Activated naive CD4-positive, alpha-beta T cell treated with anti-CD3 and anti-CD28 coated beads, Interleukin-2, amount 50 U/mL, for 24 hours (primary cell): ENCODE results near the gene LDLRAD3.

Experiments used
- H3K27ac Mint-ChIP-seq: one replicate; pipeline ENCODE4 v1.8.0; 2021; ENCODE audit warnings: mild to moderate bottlenecking, mixed read lengths
- H3K27me3 Mint-ChIP-seq: one replicate; pipeline ENCODE4 v1.8.0; 2021; ENCODE audit warnings: mixed read lengths
- H3K36me3 Mint-ChIP-seq: one replicate; pipeline ENCODE4 v1.8.0; 2021; ENCODE audit warnings: mixed read lengths
- H3K4me1 Mint-ChIP-seq: one replicate; pipeline ENCODE4 v1.8.0; 2021; ENCODE audit warnings: mixed read lengths
- H3K4me3 Mint-ChIP-seq: one replicate; pipeline ENCODE4 v1.8.0; 2021; ENCODE audit warnings: mild to moderate bottlenecking, mixed read lengths
- H3K9me3 Mint-ChIP-seq: one replicate; pipeline ENCODE4 v1.8.0; 2021; ENCODE audit warnings: mixed read lengths

LDLRAD3 gene

DNA sequence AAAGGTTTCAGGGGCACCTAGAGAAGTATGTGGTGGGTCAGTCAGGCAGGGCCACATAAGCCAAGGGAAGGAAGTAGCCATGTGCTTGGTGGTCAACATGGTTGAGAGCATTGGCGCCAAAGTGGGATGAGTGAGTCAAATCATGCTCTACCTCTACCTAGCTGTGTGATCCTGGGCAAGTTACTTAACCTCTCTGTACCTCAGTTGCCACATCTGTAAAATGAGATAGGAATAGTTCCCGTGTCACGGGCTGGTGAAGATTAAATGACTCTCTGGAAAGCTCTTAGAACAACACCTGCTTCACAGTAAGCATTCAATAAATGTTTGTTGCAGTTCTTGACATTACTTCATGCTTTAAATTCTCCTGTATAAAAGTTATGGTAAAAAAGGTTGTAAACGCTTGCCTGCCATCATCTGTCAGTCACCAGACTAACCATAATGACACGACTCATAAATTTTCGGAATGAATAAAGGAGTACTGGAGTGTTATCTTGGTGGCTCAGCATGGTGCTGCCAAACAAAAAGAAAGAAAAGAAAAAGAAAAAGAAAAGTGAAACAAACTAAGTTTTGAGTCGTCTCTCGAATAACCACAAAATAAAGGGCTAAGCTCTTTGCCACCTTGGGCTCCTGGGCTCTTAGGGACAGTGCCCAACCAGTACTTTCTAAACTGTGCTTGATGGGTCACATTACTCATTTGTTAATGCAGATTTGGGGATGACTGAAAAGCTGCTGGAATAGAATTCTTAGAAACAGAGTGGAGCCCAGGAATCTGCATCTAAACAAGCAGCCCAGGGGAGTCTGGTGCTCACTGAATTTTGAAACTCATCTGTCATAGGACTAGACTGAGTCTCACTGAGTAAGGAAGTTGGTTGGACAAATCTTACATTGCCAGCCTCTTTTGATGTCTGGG is 107.6 kb downstream of the LDLRAD3 start:
- no peaks in the 10 kb centered on the region for H3K4me1 Mint-ChIP-seq

GRCh38 chr11:36053281-36053680 is 109.4 kb downstream of the LDLRAD3 start:
- peaks cover 7% of the 10 kb centered on the region for H3K27me3 Mint-ChIP-seq
- peaks cover 5% of the 10 kb centered on the region for H3K9me3 Mint-ChIP-seq
- H3K36me3 Mint-ChIP-seq, result no peaks in the 10 kb centered on the region
- H3K4me3 Mint-ChIP-seq, result no peak overlapping the region
- H3K27ac Mint-ChIP-seq, result no peak overlapping the region
- H3K4me1 Mint-ChIP-seq, result no peaks in the 10 kb centered on the region

More for the DNA sequence above, 107.6 kb downstream of the LDLRAD3 start:
- peaks cover 6% of the 10 kb centered on the region for H3K9me3 Mint-ChIP-seq
- no peak overlapping the region for H3K4me3 Mint-ChIP-seq
- H3K36me3 Mint-ChIP-seq, result no peaks in the 10 kb centered on the region
- peaks cover 6% of the 10 kb centered on the region for H3K27me3 Mint-ChIP-seq
- H3K27ac Mint-ChIP-seq, result no peak overlapping the region

GRCh38 chr11:36053862-36054261 is 110.0 kb downstream of the LDLRAD3 start:
- Mint-ChIP-seq H3K4me1 (no peaks in the 10 kb centered on the region), H3K4me3 (no peak overlapping the region), H3K36me3 (no peaks in the 10 kb centered on the region), H3K9me3 (peaks cover 5% of the 10 kb centered on the region), H3K27ac (no peak overlapping the region), H3K27me3 (peaks cover 10% of the 10 kb centered on the region)

GRCh38 chr11:36054628-36055027 is 110.8 kb downstream of the LDLRAD3 start:
- Mint-ChIP-seq H3K9me3 (peaks cover 7% of the 10 kb centered on the region), H3K4me1 (no peaks in the 10 kb centered on the region), H3K4me3 (no peak overlapping the region), H3K27me3 (peaks cover 10% of the 10 kb centered on the region), H3K36me3 (no peaks in the 10 kb centered on the region), H3K27ac (no peak overlapping the region)

GRCh38 chr11:36056160-36056751 is 112.4 kb downstream of the LDLRAD3 start:
- Mint-ChIP-seq H3K4me1 (no peaks in the 10 kb centered on the region), H3K27me3 (peaks cover 5% of the 10 kb centered on the region), H3K36me3 (no peaks in the 10 kb centered on the region), H3K9me3 (peaks cover 10% of the 10 kb centered on the region), H3K27ac (no peak overlapping the region), H3K4me3 (no peak overlapping the region)

GRCh38 chr11:36057379-36058042 is 113.6 kb downstream of the LDLRAD3 start:
- peaks cover 10% of the 10 kb centered on the region for H3K9me3 Mint-ChIP-seq
- peaks cover 5% of the 10 kb centered on the region for H3K27me3 Mint-ChIP-seq
- H3K4me1 Mint-ChIP-seq, result no peaks in the 10 kb centered on the region
- no peak overlapping the region for H3K27ac Mint-ChIP-seq
- no peak overlapping the region for H3K4me3 Mint-ChIP-seq
- no peaks in the 10 kb centered on the region for H3K36me3 Mint-ChIP-seq

GRCh38 chr11:36059660-36060059 is 115.8 kb downstream of the LDLRAD3 start:
- no peaks in the 10 kb centered on the region for H3K4me1 Mint-ChIP-seq
- H3K4me3 Mint-ChIP-seq, result no peak overlapping the region
- no peaks in the 10 kb centered on the region for H3K36me3 Mint-ChIP-seq
- no peak overlapping the region for H3K27ac Mint-ChIP-seq
- peaks cover 9% of the 10 kb centered on the region for H3K9me3 Mint-ChIP-seq
- H3K27me3 Mint-ChIP-seq, result peaks cover 6% of the 10 kb centered on the region

DNA sequence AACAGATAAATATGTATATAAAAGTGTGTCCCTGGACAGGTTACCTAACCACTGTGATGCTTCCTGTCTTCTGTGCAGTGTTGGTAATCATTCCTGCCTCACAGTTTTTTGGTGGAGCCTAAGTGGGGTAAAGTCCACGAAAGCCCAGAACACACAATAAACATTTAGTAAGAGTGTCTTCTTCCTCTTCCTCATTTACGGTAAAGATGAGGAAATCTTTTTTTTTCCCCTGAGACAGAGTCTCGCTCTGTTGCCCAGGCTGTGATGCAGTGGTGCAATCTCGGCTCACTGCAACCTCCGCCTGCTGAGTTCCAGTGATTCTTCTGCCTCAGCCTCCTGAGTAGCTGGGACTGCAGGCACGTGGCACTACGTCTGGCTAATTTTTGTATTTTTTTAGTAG is 117.1 kb downstream of the LDLRAD3 start:
- Mint-ChIP-seq H3K4me1 (no peaks in the 10 kb centered on the region), H3K27ac (no peak overlapping the region), H3K36me3 (no peaks in the 10 kb centered on the region), H3K4me3 (no peak overlapping the region), H3K27me3 (peaks cover 6% of the 10 kb centered on the region), H3K9me3 (peaks cover 9% of the 10 kb centered on the region)

DNA sequence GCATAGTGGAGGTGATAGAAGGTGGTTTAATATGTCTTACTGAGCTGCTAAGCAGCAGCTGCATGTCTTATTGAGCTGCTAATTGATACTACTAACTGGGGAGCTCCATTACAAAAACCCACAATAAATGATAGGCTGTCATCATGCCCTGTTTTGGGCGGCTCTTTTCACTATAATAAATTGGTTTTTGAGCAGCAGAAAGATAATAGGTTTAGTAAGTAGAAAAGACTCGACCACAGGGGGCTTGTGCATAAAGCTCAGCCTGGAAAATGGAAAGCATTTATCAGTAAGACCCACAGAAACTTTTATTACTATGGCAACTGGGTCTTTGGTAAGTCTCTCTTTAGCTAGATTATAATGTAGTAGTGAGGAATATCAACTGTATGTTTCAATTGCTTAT is 117.6 kb downstream of the LDLRAD3 start:
- H3K9me3 Mint-ChIP-seq, result peaks cover 13% of the 10 kb centered on the region
- no peak overlapping the region for H3K27ac Mint-ChIP-seq
- H3K36me3 Mint-ChIP-seq, result no peaks in the 10 kb centered on the region
- peaks cover 6% of the 10 kb centered on the region for H3K27me3 Mint-ChIP-seq
- H3K4me3 Mint-ChIP-seq, result no peak overlapping the region
- no peaks in the 10 kb centered on the region for H3K4me1 Mint-ChIP-seq

GRCh38 chr11:36062796-36063365 is 119.0 kb downstream of the LDLRAD3 start:
- no peaks in the 10 kb centered on the region for H3K36me3 Mint-ChIP-seq
- H3K27ac Mint-ChIP-seq, result no peak overlapping the region
- H3K4me3 Mint-ChIP-seq, result no peak overlapping the region
- peaks cover 6% of the 10 kb centered on the region for H3K27me3 Mint-ChIP-seq
- H3K9me3 Mint-ChIP-seq, result peaks cover 15% of the 10 kb centered on the region
- H3K4me1 Mint-ChIP-seq, result no peaks in the 10 kb centered on the region

GRCh38 chr11:36065436-36065835 is 121.6 kb downstream of the LDLRAD3 start:
- H3K9me3 Mint-ChIP-seq, result peaks cover 10% of the 10 kb centered on the region
- H3K4me3 Mint-ChIP-seq, result no peak overlapping the region
- H3K4me1 Mint-ChIP-seq, result no peaks in the 10 kb centered on the region
- no peaks in the 10 kb centered on the region for H3K36me3 Mint-ChIP-seq
- no peak overlapping the region for H3K27ac Mint-ChIP-seq
- H3K27me3 Mint-ChIP-seq, result peaks cover 3% of the 10 kb centered on the region

DNA sequence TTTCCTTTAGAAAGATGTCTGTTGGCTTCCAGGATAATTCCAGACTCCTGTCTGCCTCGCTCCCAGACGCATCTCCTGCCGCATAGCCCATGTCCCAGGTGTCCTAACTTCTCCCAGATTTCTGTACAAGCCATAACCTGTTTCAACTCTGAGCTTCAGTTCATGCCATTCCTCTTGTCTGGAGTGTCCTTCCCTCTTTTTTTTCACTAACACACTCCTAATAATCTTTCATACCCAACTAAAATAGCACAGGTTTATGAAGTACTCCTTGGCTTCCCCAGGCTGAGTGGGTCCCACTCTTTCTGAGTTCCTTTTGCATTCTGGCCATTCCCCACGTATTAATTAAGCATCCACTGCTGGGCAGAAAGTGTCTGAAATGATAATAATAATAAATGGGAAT is 123.0 kb downstream of the LDLRAD3 start:
- peaks cover 3% of the 10 kb centered on the region for H3K27me3 Mint-ChIP-seq
- peaks cover 10% of the 10 kb centered on the region for H3K9me3 Mint-ChIP-seq
- no peaks in the 10 kb centered on the region for H3K36me3 Mint-ChIP-seq
- no peaks in the 10 kb centered on the region for H3K4me1 Mint-ChIP-seq
- H3K4me3 Mint-ChIP-seq, result no peak overlapping the region
- H3K27ac Mint-ChIP-seq, result no peak overlapping the region

- Mint-ChIP-seq H3K4me1 (no peaks in the 10 kb centered on the region), H3K4me3 (no peak overlapping the region), H3K27ac (no peak overlapping the region), H3K36me3 (no peaks in the 10 kb centered on the region), H3K27me3 (peaks cover 2% of the 10 kb centered on the region), H3K9me3 (peaks cover 8% of the 10 kb centered on the region)
Observed at GRCh38 chr11:36069576-36070212, 125.8 kb downstream of the LDLRAD3 start.

DNA sequence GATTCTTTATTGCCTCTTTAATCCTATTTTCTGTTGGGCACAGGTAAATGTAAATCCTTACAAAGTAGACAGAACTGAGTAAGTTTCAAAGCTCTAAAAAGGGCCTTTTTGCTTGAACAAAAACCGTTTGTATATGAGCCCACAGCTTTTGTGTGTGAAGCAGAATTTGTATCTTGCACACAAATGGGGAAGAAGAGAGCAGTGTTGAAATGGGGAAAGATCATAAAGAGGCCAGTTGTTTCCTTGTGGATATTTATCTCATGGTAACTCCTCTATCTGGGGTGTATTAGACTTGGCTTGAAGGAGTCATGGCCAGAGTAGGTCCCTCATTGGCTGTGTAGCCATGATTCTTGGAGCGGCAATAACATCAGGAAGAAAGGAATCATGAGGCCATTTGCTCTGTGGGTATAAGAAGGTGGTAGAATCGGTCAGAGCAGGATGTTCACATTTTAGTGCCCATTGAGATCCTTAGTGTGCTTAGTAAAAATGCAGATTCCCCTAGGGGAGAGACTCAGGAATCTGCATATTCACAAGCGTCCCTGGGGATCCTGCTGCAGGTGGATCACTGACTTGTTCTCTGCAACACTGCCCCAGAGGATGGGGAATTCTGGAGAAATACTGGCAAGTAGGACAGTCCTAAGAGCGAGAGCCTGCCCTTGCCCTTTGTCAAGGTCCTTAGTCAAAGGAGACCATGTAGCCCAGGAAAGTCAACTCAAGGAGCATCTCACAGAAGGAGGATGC is 126.5 kb downstream of the LDLRAD3 start:
- no peak overlapping the region for H3K4me3 Mint-ChIP-seq
- H3K36me3 Mint-ChIP-seq, result no peaks in the 10 kb centered on the region
- H3K4me1 Mint-ChIP-seq, result no peaks in the 10 kb centered on the region
- peaks cover 2% of the 10 kb centered on the region for H3K27me3 Mint-ChIP-seq
- peaks cover 6% of the 10 kb centered on the region for H3K9me3 Mint-ChIP-seq
- no peak overlapping the region for H3K27ac Mint-ChIP-seq

DNA sequence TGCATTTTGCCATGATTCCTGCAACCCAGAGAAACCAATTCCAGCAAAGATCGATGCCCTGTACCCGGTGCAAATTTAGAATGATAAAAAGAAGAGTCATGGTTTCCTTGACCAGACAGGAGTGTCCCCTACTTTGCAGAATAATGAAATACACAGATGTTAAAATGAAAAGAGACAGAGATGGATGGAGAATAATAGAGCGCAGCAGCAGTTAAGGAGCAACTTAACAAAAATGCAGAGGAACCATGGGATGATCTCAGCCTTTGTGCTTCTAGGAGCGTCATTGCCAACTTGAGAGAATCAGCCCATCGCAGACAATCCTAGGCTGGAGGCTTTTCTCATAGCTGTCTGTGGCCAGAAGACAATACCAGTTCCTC is 127.1 kb downstream of the LDLRAD3 start:
- Mint-ChIP-seq H3K27me3 (peaks cover 2% of the 10 kb centered on the region), H3K4me3 (no peak overlapping the region), H3K9me3 (peaks cover 6% of the 10 kb centered on the region), H3K27ac (no peak overlapping the region), H3K36me3 (no peaks in the 10 kb centered on the region), H3K4me1 (no peaks in the 10 kb centered on the region)
